Measurements from ENCODE around the gene SKI.
A peak's percentile ranks its signal among the peaks of the same experiment; 100 is the strongest.

Gene SKI

GRCh38 chr1:2193514-2194281, 34.4 kb upstream of the SKI start:
- no peak for DNase-seq (ENCODE audit: extremely low read depth in 1 of 2, low read depth in 1 of 2)

- DNase-seq (ENCODE audit: extremely low read depth in 1 of 2, low read depth in 1 of 2), result peak in 1 of 2 donors; percentile 72
Observed at GRCh38 chr1:2194319-2194897, 33.7 kb upstream of the SKI start, which contains the start of gene FAAP20. FAAP20 (minus strand) TSS chr1:2194772; CDS start chr1:2194749, 23 bp downstream.

- DNase-seq (ENCODE audit: extremely low read depth in 1 of 2, low read depth in 1 of 2), result peak; percentile 73 to 76
Observed at GRCh38 chr1:2194898-2195673, 33.0 kb upstream of the SKI start.

GRCh38 chr1:2195785-2196184, 32.3 kb upstream of the SKI start:
- no peak for DNase-seq (ENCODE audit: extremely low read depth in 1 of 2, low read depth in 1 of 2)

- no peak for DNase-seq (ENCODE audit: extremely low read depth in 1 of 2, low read depth in 1 of 2)
Observed at GRCh38 chr1:2196901-2197638, 31.0 kb upstream of the SKI start.

- no peak for DNase-seq (ENCODE audit: extremely low read depth in 1 of 2, low read depth in 1 of 2)
Observed at GRCh38 chr1:2197707-2198165, 30.4 kb upstream of the SKI start.

GRCh38 chr1:2198571-2198970, 29.5 kb upstream of the SKI start:
- no peak for DNase-seq (ENCODE audit: extremely low read depth in 1 of 2, low read depth in 1 of 2)

GRCh38 chr1:2199042-2199810, 28.9 kb upstream of the SKI start:
- DNase-seq (ENCODE audit: extremely low read depth in 1 of 2, low read depth in 1 of 2), result peak; percentile 69 to 85

GRCh38 chr1:2200308-2200943, 27.7 kb upstream of the SKI start:
- no peak for DNase-seq (ENCODE audit: extremely low read depth in 1 of 2, low read depth in 1 of 2)

- DNase-seq (ENCODE audit: extremely low read depth in 1 of 2, low read depth in 1 of 2), result no peak
Observed at GRCh38 chr1:2201062-2201461, 27.1 kb upstream of the SKI start.

- DNase-seq (ENCODE audit: extremely low read depth in 1 of 2, low read depth in 1 of 2), result no peak
Observed at GRCh38 chr1:2202008-2202575, 26.0 kb upstream of the SKI start.

GRCh38 chr1:2202843-2203601, 25.1 kb upstream of the SKI start:
- DNase-seq (ENCODE audit: extremely low read depth in 1 of 2, low read depth in 1 of 2), result no peak

- DNase-seq (ENCODE audit: extremely low read depth in 1 of 2, low read depth in 1 of 2), result no peak
Observed at GRCh38 chr1:2203671-2204414, 24.3 kb upstream of the SKI start.

- no peak for DNase-seq (ENCODE audit: extremely low read depth in 1 of 2, low read depth in 1 of 2)
Observed at GRCh38 chr1:2204415-2205190, 23.5 kb upstream of the SKI start.

- DNase-seq (ENCODE audit: extremely low read depth in 1 of 2, low read depth in 1 of 2), result peak; percentile 75 to 90
Observed at GRCh38 chr1:2205191-2205952, 22.7 kb upstream of the SKI start.

- no peak for DNase-seq (ENCODE audit: extremely low read depth in 1 of 2, low read depth in 1 of 2)
Observed at GRCh38 chr1:2206813-2207487, 21.2 kb upstream of the SKI start.
